KBM-7 (cell line): ENCODE measurements around the gene AGBL1.
"Not testable (repeated sequence)": the region's sequence is repeated elsewhere in the genome, so short reads cannot be mapped to it uniquely, and the experiment has no call there.

Experiments
- DNase-seq: peaks from one replicate; pipeline ENCODE4 v3.0.0-alpha.2; 2015
- in situ Hi-C: fragments of 300-500 bp; cut with MboI; formaldehyde crosslinking; loops from 2 replicates; pipeline ENCODE4 v1.14.3; 2020; ENCODE audit warnings: low sequenced_read_pairs, low pct_unique_long_range_greater_than_20kb, mixed read lengths

The AGBL1 gene

DNA sequence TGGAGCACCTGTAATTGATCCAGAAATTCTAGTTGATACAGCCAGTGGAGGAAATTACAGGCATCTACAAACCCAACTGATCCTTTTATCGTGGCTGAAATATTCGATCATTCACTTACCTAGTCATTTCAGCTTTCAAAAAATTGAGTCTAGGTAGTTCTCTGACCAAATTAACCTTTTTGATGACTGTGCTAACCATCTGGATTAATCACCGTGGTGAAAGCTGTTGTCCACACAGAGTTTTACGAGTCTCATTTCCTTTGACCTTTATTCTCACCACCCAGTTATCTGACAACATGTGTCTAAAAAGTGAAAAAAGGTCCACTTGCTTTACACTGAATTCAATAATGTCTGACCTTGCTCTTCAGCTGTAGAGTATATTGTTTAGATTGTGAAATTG is 354.3 kb downstream of the AGBL1 start:
- in situ Hi-C loops, result no loop called here
- no peak for DNase-seq

GRCh38 chr15:86439614-86440013 is 359.9 kb downstream of the AGBL1 start:
- in situ Hi-C loops, result no loop called here
- no peak for DNase-seq

DNA sequence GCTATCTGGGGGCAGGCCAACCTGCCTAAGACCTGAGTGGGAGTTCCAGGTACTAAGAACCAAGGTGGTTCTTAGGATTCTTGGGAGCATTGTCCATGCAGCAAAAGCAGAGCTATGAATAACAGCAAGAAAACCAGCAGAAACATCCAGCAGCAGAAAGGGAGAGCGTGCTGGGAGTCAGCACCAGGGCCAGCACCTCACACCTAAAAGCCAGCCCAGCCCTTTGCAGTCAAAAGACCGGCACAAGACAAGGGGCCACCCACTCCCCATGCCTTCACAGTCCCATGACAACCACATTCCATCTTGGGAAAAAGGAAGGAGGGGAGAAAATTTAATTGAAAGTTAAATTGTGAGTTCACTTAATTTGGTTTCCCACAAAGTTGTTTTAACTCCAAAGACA is 364.9 kb downstream of the AGBL1 start:
- no peak for DNase-seq
- in situ Hi-C loops, result no loop called here

DNA sequence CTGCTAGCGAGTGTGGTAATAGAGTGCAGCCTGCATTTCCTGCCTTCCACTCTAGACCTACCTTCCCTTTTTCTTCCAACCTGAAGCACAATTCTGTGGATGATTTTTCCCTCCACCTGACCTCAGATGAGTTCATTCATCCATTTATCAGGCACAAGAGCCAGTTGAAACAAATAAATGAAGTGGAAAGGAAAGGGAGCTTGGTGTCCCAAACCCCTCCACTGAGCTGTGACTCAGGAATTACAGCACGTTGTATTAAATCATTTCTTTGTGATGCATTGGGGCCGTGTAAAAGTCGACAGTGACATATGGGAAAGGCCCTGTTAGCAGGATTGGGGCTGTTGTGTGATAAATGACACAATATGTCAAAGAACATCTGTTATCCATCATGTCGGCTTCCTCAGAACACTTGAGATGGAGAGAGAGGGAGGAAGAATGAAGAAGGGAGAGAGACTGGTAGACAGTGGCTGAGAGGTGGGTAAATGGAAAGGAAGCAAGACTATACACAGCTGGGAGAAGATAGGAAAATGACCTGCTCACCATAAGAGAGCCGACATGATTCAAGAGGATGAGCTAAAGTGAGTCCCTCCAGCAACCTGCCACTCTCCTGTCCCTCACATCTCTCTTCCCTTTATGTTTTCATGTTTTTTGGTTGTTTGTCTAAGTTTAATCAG is 366.0 kb downstream of the AGBL1 start:
- in situ Hi-C loops, result no loop called here
- no peak for DNase-seq

- in situ Hi-C loops, result no loop called here
- DNase-seq, result no peak
Observed at GRCh38 chr15:86446253-86446640, 366.6 kb downstream of the AGBL1 start.

DNA sequence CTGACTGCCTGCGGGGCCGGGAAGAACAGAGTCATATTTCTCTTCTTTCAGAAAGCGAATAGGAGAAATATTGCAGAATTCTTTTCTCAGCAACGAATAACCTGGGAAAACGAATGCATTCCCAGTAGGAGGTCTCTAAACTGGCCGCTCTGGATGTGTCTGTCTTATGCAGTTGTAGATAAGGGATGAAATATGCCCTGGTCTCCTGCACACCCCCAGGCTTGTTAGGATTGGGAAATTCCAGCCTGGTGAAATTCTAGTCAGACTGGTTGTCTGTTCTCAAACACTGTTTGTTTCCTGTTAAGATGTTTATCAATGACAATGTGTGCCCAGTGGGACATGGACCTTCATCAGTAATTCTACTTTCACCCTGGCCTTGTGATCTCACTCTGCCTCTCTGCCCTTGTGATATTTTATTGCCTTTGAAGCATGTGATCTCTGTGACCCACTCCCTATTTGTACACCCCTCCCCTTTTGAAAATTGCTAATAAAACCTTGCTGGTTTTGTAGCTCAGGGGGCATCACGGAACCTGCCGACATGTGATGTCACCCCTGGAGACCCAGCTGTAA is 385.9 kb downstream of the AGBL1 start:
- DNase-seq, in situ Hi-C loops: not testable (repeated sequence)

DNA sequence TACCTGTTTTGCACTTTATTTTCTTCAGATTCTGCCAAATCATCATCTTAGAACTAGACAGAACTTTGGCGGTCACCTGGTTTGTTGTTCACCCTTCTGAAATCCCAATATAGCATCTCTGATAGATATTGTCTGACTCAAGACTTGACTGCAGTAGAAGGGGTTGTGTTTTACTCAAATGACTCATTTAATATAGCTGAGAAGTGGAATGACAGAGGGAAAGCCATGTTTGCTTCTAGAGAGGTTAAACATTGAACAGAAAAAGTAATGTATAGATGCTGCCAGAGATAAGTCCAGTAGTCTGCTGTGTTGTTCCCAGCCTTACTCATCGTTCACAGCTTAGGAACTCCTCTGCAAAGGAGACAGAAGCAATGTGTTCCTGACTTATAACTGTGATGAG is 402.0 kb downstream of the AGBL1 start:
- in situ Hi-C loops, result no loop called here
- DNase-seq, result no peak

GRCh38 chr15:86483936-86484335 is 404.3 kb downstream of the AGBL1 start:
- DNase-seq, result peak; percentile 57
- in situ Hi-C loops, result no loop called here

DNA sequence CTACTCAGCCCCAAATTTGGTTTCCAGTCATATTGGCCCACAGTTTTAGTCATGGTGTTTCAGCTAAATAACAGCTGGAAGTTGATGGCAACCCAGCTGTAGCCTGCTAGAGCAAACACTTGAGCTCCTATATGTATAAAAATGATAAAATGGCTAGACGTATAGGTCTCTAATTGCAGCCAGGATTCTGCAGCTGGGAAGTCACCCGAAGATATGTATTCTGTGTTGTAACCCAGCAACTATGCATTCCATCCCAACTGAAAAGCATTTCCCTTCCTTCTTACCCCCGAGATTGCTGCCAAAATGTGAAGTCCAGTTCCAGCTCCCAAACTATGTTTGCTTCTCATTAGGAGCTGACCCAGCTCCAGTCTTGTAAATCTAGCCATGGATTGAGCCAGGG is 408.4 kb downstream of the AGBL1 start:
- DNase-seq, result no peak
- in situ Hi-C loops, result no loop called here

DNA sequence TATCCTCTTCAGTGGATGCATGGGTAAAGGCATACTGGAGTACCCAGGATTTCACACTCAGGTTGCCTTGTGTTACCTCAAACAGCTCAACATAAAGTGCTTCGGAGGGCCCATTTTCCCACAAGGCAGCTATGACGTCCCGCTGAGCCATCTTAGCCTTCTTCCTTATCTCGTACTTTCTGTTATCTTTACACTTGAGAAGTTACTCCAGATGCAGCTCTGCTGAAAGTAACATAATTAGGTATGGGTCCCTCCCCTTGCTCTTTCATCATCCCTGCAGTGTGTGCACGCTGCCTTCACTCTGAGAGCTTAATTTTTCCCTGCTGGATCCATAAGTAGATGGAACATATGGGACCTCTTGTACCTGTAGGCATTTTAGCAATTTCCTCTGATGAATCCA is 410.3 kb downstream of the AGBL1 start:
- in situ Hi-C loops, result no loop called here
- DNase-seq, result no peak

DNA sequence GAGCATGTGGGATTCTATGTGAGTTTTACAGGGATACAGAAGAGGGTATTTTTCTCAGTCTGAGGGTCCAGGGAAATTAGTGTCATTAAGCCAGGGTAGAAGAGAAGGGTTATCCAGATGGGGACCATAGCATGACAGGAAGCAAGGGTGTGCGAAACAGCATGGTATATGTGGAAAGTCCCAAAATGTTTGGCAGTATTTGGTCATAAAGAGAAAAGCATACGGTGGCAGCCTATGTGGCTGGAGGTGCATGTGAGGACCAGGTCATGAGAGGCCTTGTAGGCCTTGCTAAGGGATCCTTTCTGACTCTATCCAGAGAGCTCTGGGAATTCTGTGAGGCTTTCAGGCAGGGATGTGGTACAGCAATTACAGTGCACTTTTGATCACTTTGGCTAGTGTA is 411.4 kb downstream of the AGBL1 start:
- in situ Hi-C loops, result no loop called here
- no peak for DNase-seq

DNA sequence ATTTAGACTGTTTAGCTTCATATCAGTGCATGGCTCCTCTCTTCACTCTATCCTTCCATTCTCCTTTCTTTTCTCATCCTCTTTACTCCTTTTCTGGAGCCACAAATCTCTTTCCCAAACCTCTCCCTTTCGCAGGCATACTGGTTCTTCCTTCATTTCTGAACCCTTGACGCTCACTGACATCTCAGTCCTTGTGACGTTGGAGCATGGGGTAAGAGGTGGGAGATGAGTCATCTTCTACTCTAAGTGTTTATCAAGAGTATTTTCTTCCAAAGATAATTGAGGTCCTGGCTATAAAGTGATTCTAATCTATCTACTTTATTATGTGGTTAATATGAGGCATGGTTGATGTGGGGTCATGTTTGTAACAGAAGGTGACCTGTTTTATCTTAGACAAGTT is 414.2 kb downstream of the AGBL1 start:
- in situ Hi-C loops, result no loop called here

GRCh38 chr15:86494475-86494874 is 414.8 kb downstream of the AGBL1 start:
- in situ Hi-C loops, result no loop called here

More for the DNA sequence above, 414.2 kb downstream of the AGBL1 start:
- no peak for DNase-seq

GRCh38 chr15:86502301-86502700 is 422.6 kb downstream of the AGBL1 start:
- in situ Hi-C loops, result no loop called here
- no peak for DNase-seq

More at GRCh38 chr15:86494475-86494874, 414.8 kb downstream of the AGBL1 start:
- DNase-seq, result no peak

- DNase-seq, result no peak
- in situ Hi-C loops, result no loop called here
Observed at GRCh38 chr15:86505951-86506350, 426.3 kb downstream of the AGBL1 start.

DNA sequence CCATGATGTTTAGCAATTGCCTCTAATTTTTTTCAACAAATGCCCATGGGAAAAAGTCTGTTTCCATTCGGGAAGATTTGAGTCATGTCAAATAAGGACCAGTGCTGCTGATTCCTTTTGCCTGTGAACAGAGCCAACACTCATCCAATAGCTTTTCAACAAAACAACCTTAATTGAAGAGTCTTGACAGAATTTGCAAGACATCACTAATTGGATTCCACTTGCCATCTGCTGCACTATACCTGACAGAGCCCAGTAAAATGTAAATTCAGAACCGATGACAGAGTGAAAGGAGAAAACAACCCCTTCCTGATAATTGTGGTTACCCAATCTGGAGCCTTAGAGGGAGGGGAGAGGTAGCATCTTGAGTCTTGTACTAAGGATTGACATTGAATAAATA is 426.7 kb downstream of the AGBL1 start:
- no peak for DNase-seq
- in situ Hi-C loops, result no loop called here

GRCh38 chr15:86515625-86516024 is 436.0 kb downstream of the AGBL1 start:
- in situ Hi-C loops, result no loop called here
- no peak for DNase-seq

GRCh38 chr15:86522721-86523120 is 443.1 kb downstream of the AGBL1 start:
- in situ Hi-C loops, result no loop called here
- no peak for DNase-seq

DNA sequence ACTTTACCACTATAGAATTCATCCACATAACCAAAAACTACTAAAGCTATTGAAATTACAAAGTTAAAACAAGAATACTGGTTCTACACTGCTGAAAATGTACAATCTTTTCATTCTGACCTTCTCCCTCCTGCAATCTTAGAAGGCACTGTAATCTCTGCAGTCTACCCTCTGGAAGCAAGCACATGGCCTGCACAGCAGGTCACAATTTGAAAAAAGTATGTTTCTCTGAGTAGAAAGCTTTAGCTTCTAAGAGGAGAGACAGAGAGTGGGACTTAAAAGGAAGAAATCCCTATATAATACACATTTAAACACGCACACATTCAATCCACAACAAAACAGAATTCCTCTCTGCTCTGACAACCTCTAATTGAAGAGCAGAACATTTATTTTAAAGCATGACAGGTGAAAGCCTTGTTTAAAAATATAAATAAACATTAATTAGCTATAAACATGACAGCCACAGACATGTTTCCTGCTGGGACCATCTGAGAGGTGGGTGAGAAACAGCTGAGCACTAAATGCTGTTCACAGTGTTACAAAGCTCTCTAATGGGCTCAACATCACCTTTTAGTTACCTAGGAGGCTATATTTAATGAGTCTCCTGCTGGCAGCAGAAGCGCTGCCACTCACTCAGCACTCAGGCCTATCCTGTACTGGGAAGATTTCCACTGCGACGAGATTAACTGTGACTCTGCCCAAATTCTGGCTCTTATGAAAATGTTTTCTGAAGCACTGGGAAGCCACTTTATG is 447.4 kb downstream of the AGBL1 start:
- no peak for DNase-seq
- in situ Hi-C loops, result no loop called here

DNA sequence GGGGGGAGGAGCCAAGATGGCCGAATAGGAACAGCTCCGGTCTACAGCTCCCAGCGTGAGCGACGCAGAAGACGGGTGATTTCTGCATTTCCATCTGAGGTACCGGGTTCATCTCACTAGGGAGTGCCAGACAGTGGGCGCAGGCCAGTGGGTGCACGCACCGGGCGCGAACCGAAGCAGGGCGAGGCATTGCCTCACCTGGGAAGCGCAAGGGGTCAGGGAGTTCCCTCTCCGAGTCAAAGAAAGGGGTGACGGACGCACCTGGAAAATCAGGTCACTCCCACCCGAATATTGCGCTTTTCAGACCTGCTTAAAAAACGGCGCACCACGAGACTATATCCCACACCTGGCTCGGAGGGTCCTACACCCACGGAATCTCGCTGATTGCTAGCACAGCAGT is 448.4 kb downstream of the AGBL1 start:
- DNase-seq, in situ Hi-C loops: not testable (repeated sequence)

GRCh38 chr15:86538141-86538540 is 458.5 kb downstream of the AGBL1 start:
- no peak for DNase-seq
- in situ Hi-C loops, result no loop called here
